ENCODE data around the gene LAMB3.
A peak's percentile ranks its signal among the peaks of the same experiment; 100 is the strongest.
"Not testable (repeated sequence)": the region's sequence is repeated elsewhere in the genome, so short reads cannot be mapped to it uniquely, and the experiment has no call there.

Gene LAMB3

GRCh38 chr1:209652121-209652735 lies at the start of gene LAMB3:
LAMB3 (minus strand) TSS chr1:209652425; CDS start chr1:209650944, 1,481 bp downstream.
- DNase-seq, result no peak

- not testable (repeated sequence) for DNase-seq
Measured at GRCh38 chr1:209700686-209701085, 48.5 kb upstream of the LAMB3 start.

- no peak for DNase-seq
Measured at GRCh38 chr1:209697126-209697525, 44.9 kb upstream of the LAMB3 start.

GRCh38 chr1:209696673-209697072 lies 44.4 kb upstream of the LAMB3 start:
- DNase-seq, result no peak

- DNase-seq, result peak; percentile 80 to 83
Measured at GRCh38 chr1:209692745-209693504, 40.7 kb upstream of the LAMB3 start.

GRCh38 chr1:209692296-209692695 lies 40.1 kb upstream of the LAMB3 start:
- DNase-seq, result no peak

GRCh38 chr1:209691237-209691636 lies 39.0 kb upstream of the LAMB3 start:
- no peak for DNase-seq

GRCh38 chr1:209689477-209689876 lies 37.3 kb upstream of the LAMB3 start:
- DNase-seq, result no peak

GRCh38 chr1:209688746-209689234 lies 36.6 kb upstream of the LAMB3 start:
- DNase-seq, result no peak

- DNase-seq, result no peak
Measured at GRCh38 chr1:209686322-209686721, 34.1 kb upstream of the LAMB3 start.

GRCh38 chr1:209685821-209686220 lies 33.6 kb upstream of the LAMB3 start:
- DNase-seq, result peak in 1 of 2 donors; percentile 24

- no peak for DNase-seq
Measured at GRCh38 chr1:209678981-209679539, 26.8 kb upstream of the LAMB3 start.

- DNase-seq, result peak in 1 of 2 donors; percentile 21
Measured at GRCh38 chr1:209675565-209676154, 23.4 kb upstream of the LAMB3 start.

GRCh38 chr1:209674957-209675564 lies 22.8 kb upstream of the LAMB3 start, which contains the start of gene G0S2:
G0S2 (plus strand) TSS chr1:209675412; CDS start chr1:209675685, 273 bp downstream.
- peak; percentile 42 to 51 for DNase-seq

- DNase-seq, result no peak
Measured at GRCh38 chr1:209673631-209674417, 21.6 kb upstream of the LAMB3 start.

- no peak for DNase-seq
Measured at GRCh38 chr1:209672705-209673630, 20.7 kb upstream of the LAMB3 start.

- no peak for DNase-seq
Measured at GRCh38 chr1:209670441-209671082, 18.3 kb upstream of the LAMB3 start.

GRCh38 chr1:209667708-209668107 lies 15.5 kb upstream of the LAMB3 start:
- DNase-seq, result no peak

GRCh38 chr1:209667103-209667502 lies 14.9 kb upstream of the LAMB3 start:
- no peak for DNase-seq

GRCh38 chr1:209662879-209663327 lies 10.7 kb upstream of the LAMB3 start:
- no peak for DNase-seq

Measured in stimulated activated CD4-positive, alpha-beta T cell treated with anti-CD3 and anti-CD28 coated beads, Interleukin-2, amount 100 ng/mL, for 24 hours (primary cell).